GM23338 (cell line): ENCODE measurements around the gene SUPT5H.

Experiments
- EZH2 ChIP-seq: fragments of 200-600 bp; sonication (generic); IDR thresholded peaks from one replicate; pipeline ENCODE4 v1.8.0; 2017; ENCODE audit warnings: antibody characterized with exemption, mild to moderate bottlenecking, low read depth; ENCODE audit not compliant: unreplicated experiment
- EZH2phosphoT487 ChIP-seq: fragments of 200-600 bp; sonication (generic); IDR thresholded peaks from one replicate; pipeline ENCODE4 v1.8.1; 2018; ENCODE audit warnings: antibody characterized with exemption; ENCODE audit not compliant: unreplicated experiment
- TF ChIP-seq, protein P1 (sequence below), 2 experiments: fragments of 200-600 bp in 1 of 2; sonication (generic) in 1 of 2; conservative IDR thresholded peaks; 2 replicates each; pipeline versions ENCODE4 v1.5.1 to v1.6.1; 2016 to 2017; ENCODE audit warnings: antibody characterized with exemption in 2 of 2, low read depth in 2 of 2, mild to moderate bottlenecking in 2 of 2, moderate library complexity in 1 of 2

GRCh38 chr19:39419003-39419402, 26.4 kb upstream of the SUPT5H start:
- TF ChIP-seq, protein P1, sequence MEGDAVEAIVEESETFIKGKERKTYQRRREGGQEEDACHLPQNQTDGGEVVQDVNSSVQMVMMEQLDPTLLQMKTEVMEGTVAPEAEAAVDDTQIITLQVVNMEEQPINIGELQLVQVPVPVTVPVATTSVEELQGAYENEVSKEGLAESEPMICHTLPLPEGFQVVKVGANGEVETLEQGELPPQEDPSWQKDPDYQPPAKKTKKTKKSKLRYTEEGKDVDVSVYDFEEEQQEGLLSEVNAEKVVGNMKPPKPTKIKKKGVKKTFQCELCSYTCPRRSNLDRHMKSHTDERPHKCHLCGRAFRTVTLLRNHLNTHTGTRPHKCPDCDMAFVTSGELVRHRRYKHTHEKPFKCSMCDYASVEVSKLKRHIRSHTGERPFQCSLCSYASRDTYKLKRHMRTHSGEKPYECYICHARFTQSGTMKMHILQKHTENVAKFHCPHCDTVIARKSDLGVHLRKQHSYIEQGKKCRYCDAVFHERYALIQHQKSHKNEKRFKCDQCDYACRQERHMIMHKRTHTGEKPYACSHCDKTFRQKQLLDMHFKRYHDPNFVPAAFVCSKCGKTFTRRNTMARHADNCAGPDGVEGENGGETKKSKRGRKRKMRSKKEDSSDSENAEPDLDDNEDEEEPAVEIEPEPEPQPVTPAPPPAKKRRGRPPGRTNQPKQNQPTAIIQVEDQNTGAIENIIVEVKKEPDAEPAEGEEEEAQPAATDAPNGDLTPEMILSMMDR (conservative IDR thresholded peaks at IDR 0.05; ENCODE audit: low read depth in 2 of 2) = no peak
- TF ChIP-seq EZH2 = no peak
- TF ChIP-seq EZH2phosphoT487 = no peak
